Motor neuron (in vitro differentiated cells): Measurements from ENCODE around the gene GPRC6A. TPM values are rescaled to one million over a fixed set of nuclear protein-coding genes. Genes with fewer than 3 reads are reported as not detected.
A peak's percentile ranks its signal among the peaks of the same experiment; 100 is the strongest.
"Not testable (repeated sequence)": the region's sequence is repeated elsewhere in the genome, so short reads cannot be mapped to it uniquely, and the experiment has no call there.

Source experiments
- ATAC-seq, 8 experiments: fragments of 200-7000 bp; cut with Tn5 transposase; replicated peaks in 6 of 8; 2 replicates each; pipeline ENCODE4 v1.8.0; 2021; ENCODE audit warnings: mild to moderate bottlenecking in 8 of 8, moderate library complexity in 8 of 8
- H3K27ac ChIP-seq, 2 donors: fragments of 250-450 bp; sonication (Bioruptor Pico); 2 replicates each; pipeline ENCODE4 v1.9.0; 2021; ENCODE audit warnings: antibody characterized with exemption in 2 of 2, mild to moderate bottlenecking in 2 of 2, moderate library complexity in 1 of 2
- H3K4me1 ChIP-seq, 2 donors: fragments of 250-450 bp; sonication (Bioruptor Pico); replicated peaks in 1 of 2; 2 replicates each; pipeline ENCODE4 v1.6.1; 2021; ENCODE audit warnings: antibody characterized with exemption in 2 of 2, mild to moderate bottlenecking in 2 of 2, moderate library complexity in 1 of 2
- H3K4me3 ChIP-seq, 5 donors: fragments of 250-450 bp; sonication (Bioruptor Pico); 2 replicates each; pipeline ENCODE4 v1.9.0; 2021; ENCODE audit warnings: antibody characterized with exemption in 5 of 5, mild to moderate bottlenecking in 5 of 5, moderate library complexity in 4 of 5
- WGBS, 10 experiments: fragments of 450-650 bp; shearing (Covaris generic); methylation state at CpG; one replicate each; pipeline ENCODE4 v1.0.0; 2022; 5-methylcytosine and 5-hydroxymethylcytosine counted together
- in situ Hi-C, 9 experiments: fragments of 400-800 bp; cut with MboI; loops; one replicate each; pipeline ENCODE4 v1.15.0; 2021; ENCODE audit warnings: low sequenced_read_pairs in 9 of 9, low pct_unique_long_range_greater_than_20kb in 2 of 9; ENCODE audit not compliant: unreplicated experiment in 9 of 9
- total RNA-seq, 8 experiments: library from RNA; unstranded; fragments of 300-600 nt; gene quantifications; 2 replicates each; pipeline versions ENCODE4 v1.2.3 to v1.2.4, GENCODE V29; 2022

GPRC6A gene
- total RNA-seq, 8 experiments from 2014 or later = 0.13 to 0.24 (median 0.18) TPM; not detected in 2

DNA sequence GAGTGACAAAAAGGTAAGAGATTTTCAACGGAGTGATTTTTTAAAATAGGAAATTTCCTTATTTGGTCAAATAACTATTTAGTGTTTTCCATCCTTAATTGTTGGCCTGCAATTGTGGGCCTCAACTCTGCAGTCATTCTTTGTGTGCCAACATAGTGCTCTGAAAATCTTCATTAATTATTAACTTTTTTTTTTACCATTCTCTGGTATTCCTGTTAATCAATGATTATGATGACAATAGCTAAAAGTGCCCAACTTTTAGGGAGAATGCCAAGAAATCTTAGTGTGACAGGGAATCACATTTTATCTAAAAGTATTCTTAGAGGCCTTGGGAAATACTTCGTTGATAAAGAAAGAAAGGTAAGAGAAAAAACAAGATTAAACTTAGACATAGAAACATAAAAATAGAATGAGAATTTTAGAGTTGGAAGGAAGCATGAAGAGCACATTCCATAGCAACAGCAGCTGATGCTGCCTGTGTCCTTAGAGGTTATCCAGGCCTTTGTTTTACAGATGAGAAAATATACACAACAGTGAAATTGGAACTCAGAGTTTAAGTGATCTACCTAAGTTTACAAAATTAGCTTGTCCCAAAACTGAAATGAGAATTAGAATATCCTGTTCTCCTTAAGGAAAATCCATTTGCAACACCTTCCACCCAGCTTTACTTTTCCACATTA lies 1.2 kb downstream of the GPRC6A start:
- 0 to 44% (median 7%) methylated on average over 1 to 2 of the region's 2 CpGs for WGBS, 10 experiments
- no peak overlapping the region for H3K4me3 ChIP-seq
- H3K4me1 ChIP-seq = no peaks in the 10 kb centered on the region
- no peak overlapping the region for H3K27ac ChIP-seq
- in situ Hi-C loops = no loop called here
- no peak for ATAC-seq

- ATAC-seq, H3K4me1 ChIP-seq, H3K4me3 ChIP-seq, in situ Hi-C loops, H3K27ac ChIP-seq: not testable (repeated sequence)
- WGBS, 10 experiments = 43 to 80% (median 60%) methylated on average over 1 of the region's 15 CpGs; no CpG with 5 or more reads in 7 of the 10 experiments
Observed at GRCh38 chr6:116816336-116816735, 12.5 kb downstream of the GPRC6A start.

GRCh38 chr6:116812051-116812650 lies 16.7 kb downstream of the GPRC6A start:
- Histone ChIP-seq H3K4me1 (no peaks in the 10 kb centered on the region), H3K4me3 (no peak overlapping the region), H3K27ac (no peak overlapping the region)
- WGBS, 10 experiments = 0 to 100% (median 88%) methylated on average over 1 to 2 of the region's 2 CpGs; no CpG with 5 or more reads in 1 of the 10 experiments
- in situ Hi-C loops = no loop called here
- no peak for ATAC-seq

DNA sequence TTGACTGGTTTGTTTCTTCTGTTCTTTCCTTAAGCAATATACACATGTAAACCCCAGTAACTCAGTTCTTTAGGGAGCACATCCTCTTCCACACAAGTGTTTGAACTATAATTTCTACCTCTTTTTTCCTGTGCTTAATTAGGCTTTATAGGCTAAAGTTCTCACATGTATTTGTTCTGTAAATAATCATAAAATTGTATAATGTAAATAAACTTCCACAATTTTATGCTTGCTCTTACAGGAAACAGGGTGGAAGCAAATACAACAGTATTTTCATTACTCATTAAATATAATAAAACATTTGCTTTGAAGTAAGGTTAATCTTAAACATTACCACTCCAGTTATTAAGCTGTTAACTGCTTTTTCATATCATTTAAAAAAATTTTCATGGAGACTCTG lies 26.9 kb downstream of the GPRC6A start:
- no peaks in the 10 kb centered on the region for H3K4me1 ChIP-seq
- H3K4me3 ChIP-seq = no peak overlapping the region
- in situ Hi-C loops = no loop called here
- no peak for ATAC-seq
- H3K27ac ChIP-seq = no peak overlapping the region

DNA sequence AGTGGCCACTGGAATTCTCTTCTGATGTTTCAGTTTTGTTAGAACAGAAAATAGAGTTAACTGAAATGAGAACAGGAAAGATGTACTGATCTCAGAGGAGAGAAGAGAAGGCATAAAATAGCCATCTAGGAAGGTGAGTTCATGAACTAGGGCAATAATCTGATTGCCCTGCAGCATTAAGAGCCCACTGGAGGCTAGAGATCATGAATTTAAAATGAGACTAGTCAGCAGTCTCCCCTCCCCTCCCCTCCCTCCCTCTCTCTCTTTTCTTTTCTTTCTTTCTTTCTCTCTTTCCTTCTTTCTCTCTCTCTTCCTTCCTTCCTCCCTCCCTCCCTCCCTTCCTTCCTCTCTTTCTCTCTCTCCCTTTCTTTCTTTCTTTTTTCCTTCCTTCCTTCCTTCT lies 28.9 kb downstream of the GPRC6A start:
- no peak overlapping the region for H3K4me3 ChIP-seq
- in situ Hi-C loops = loop anchor here in 1 of 9 experiments (25.0 kb wide), 1 partner anchor 162 kb away; no protein-coding TSS in a partner anchor

DNA sequence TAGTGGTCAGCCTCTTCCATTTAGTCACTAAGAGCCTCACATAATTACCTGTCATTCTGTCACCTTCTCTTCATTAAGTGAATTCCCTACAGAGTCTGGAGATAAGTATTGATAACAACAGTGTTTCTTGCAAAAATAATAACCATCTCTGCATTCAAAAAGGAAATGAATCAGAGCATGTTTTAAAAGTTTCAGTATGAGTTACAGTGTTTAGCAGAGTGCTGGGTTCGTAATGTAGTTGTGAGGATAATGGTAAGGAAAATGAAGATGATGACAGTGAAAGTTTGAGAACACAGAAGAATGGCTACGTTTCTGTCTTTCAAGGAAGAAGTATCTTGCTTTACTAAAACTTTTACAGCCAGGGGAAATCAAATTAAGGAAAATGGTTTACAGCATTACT lies 31.3 kb downstream of the GPRC6A start:
- no peak for ATAC-seq
- in situ Hi-C loops = loop anchor here in 1 of 9 experiments (25.0 kb wide), 1 partner anchor 165 kb away; no protein-coding TSS in a partner anchor
- Histone ChIP-seq H3K27ac (no peak overlapping the region), H3K4me3 (no peak overlapping the region), H3K4me1 (no peaks in the 10 kb centered on the region)
- WGBS, 10 experiments = 0 to 81% (median 55%) methylated on average over 1 to 2 of the region's 2 CpGs

More for the DNA sequence above, 28.9 kb downstream of the GPRC6A start:
- ATAC-seq = no peak
- Histone ChIP-seq H3K27ac (no peak overlapping the region), H3K4me1 (no peaks in the 10 kb centered on the region)

DNA sequence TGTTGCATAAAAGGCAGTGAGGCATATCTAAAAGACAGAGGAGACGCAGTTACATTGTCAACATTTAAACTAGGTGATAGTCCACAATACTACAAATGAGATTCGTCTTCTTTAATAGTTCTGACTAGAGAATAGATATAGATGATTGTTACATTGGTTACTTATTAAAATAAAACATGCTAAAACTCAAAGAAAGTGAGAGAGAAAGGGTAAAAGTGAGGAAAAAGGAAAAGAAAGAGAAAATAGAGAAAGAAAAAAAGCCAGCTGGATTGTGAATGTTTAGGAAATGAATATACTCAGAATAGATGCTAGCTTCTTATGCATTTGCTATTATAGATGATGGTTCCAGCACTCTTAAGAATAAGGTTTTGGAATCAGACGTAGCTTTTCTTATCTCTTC lies 35.7 kb downstream of the GPRC6A start:
- H3K4me3 ChIP-seq = no peak overlapping the region
- H3K27ac ChIP-seq = no peak overlapping the region
- no peak for ATAC-seq
- 7 to 100% (median 63%) methylated on average over 1 to 3 of the region's 3 CpGs for WGBS, 10 experiments
- in situ Hi-C loops = loop anchor here in 1 of 9 experiments (25.0 kb wide), 1 partner anchor 169 kb away; no protein-coding TSS in a partner anchor
- H3K4me1 ChIP-seq = no peaks in the 10 kb centered on the region

GRCh38 chr6:116783852-116784251 lies 45.0 kb downstream of the GPRC6A start:
- in situ Hi-C loops = loop anchor here in 1 of 9 experiments (25.0 kb wide), 1 partner anchor 178 kb away; no protein-coding TSS in a partner anchor
- WGBS, 10 experiments = 17 to 95% (median 79%) methylated on average over 1 to 5 of the region's 5 CpGs; no CpG with 5 or more reads in 2 of the 10 experiments
- Histone ChIP-seq H3K4me1 (no peaks in the 10 kb centered on the region), H3K27ac (no peak overlapping the region), H3K4me3 (no peak overlapping the region)
- ATAC-seq = no peak

GRCh38 chr6:116779573-116780164 lies 49.2 kb downstream of the GPRC6A start:
- Histone ChIP-seq H3K4me3 (no peak overlapping the region), H3K4me1 (no peaks in the 10 kb centered on the region), H3K27ac (no peak overlapping the region)
- ATAC-seq = peak in 3 of 8 experiments; percentile 44 to 76 (median 60)
- 0 to 56% (median 29%) methylated on average over 2 to 13 of the region's 13 CpGs for WGBS, 10 experiments
- in situ Hi-C loops = loop anchor here in 1 of 9 experiments (25.0 kb wide), 1 partner anchor 183 kb away; no protein-coding TSS in a partner anchor

DNA sequence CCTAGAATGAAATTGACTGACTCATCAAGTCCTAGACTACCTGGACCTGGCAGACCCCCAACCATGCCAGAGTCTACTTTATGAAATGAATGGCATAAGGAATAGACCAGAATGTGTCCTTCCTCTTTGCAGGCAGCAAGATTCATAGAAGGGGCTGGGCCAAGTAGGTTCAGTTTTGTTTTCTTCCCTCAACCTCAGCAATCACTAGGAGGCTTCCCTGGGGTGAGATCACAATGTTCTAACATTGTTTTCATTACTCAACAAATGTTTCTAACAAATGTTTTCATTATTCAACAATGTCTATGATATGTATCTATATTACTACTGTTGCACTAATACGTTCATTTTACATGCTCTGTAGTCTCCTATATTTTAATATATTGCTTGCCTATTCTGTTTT lies 55.0 kb downstream of the GPRC6A start:
- WGBS, 10 experiments = 0 to 83% (median 53%) methylated on average over 1 of the region's 1 CpG
- in situ Hi-C loops = no loop called here
- Histone ChIP-seq H3K4me3 (no peak overlapping the region), H3K27ac (no peak overlapping the region), H3K4me1 (no peaks in the 10 kb centered on the region)
- no peak for ATAC-seq

- no peak for ATAC-seq
- H3K4me3 ChIP-seq = no peak overlapping the region
- WGBS, 10 experiments = 11 to 83% (median 71%) methylated on average over 1 of the region's 1 CpG; no CpG with 5 or more reads in 2 of the 10 experiments
- H3K4me1 ChIP-seq = no peaks in the 10 kb centered on the region
- in situ Hi-C loops = no loop called here
- no peak overlapping the region for H3K27ac ChIP-seq
Observed at GRCh38 chr6:116772450-116772849, 56.4 kb downstream of the GPRC6A start.

DNA sequence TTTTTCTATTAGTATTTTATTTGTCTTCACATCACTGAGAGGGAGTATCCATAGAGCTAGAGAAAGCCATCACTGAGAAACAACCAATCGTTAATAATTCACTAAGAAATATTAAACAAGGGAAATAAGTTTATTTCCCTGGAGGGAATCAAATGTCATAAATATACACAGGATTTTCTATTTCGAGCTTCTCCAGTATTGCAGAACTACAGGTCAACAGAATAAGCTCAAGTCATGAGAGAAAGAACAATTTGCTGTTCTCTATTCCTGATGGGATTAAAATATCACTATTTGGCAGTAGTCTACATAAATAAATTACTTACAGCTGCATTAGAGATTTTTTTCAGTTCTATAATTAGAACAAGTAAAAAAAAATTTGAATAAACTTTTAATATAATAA lies 61.2 kb downstream of the GPRC6A start:
- no peak overlapping the region for H3K27ac ChIP-seq
- no peaks in the 10 kb centered on the region for H3K4me1 ChIP-seq
- no peak overlapping the region for H3K4me3 ChIP-seq
- in situ Hi-C loops = no loop called here
- ATAC-seq = no peak
- 6 to 94% (median 83%) methylated on average over 1 to 2 of the region's 2 CpGs for WGBS, 10 experiments

DNA sequence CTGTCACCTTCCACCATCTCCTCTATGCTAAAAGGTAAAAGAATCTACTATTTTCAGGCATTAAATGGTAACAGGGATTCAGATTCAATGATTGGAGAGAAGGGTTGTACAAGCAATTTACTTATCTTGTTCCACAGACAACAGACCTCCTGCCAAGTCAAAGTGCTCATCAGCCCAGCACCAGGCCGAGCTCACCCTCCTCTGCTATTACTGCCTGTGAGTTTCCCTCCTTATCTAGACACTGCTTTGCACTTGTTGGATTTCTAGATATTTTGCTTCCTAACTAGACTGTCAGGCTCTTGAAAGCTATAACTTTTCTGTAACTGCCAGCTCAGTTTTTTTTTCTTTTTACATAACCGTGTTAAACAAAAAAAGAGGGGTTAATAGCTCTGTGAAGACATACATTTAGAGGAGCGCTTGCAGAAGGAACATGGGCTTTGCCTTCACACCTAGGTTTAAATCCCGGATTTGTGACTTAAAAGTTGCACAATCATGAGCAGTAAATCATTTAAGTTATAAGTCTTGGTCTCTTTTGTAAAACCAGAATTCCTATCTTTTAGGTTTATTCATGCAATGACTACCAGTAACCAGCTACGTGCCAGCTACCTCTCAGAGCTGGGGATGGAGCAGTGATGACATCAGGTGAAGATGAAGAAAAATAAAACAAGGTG lies 62.2 kb downstream of the GPRC6A start:
- Histone ChIP-seq H3K4me3 (no peak overlapping the region), H3K27ac (no peak overlapping the region), H3K4me1 (no peaks in the 10 kb centered on the region)
- no peak for ATAC-seq
- in situ Hi-C loops = no loop called here
- WGBS, 10 experiments = 56 to 100% (median 86%) methylated on average over 1 to 5 of the region's 5 CpGs
